ENCODE data around the gene CHRM1. TPM values are rescaled to one million over a fixed set of nuclear protein-coding genes. Genes with fewer than 3 reads are reported as not detected.
A peak's percentile ranks its signal among the peaks of the same experiment; 100 is the strongest.

The CHRM1 gene
- total RNA-seq, 1 donor from 2014 or later, result not detected

GRCh38 chr11:62908468-62909072 lies 12.6 kb downstream of the CHRM1 start:
- no peak for ATAC-seq
- DNase-seq (ENCODE audit: low spot score), result no peak

GRCh38 chr11:62905927-62906531 lies 15.1 kb downstream of the CHRM1 start:
- DNase-seq (ENCODE audit: low spot score) (peak; percentile 82), ATAC-seq (peak; percentile 97)

GRCh38 chr11:62905296-62905695 lies 15.9 kb downstream of the CHRM1 start:
- DNase-seq (ENCODE audit: low spot score), result no peak
- peak; percentile 52 for ATAC-seq

- no peak for DNase-seq (ENCODE audit: low spot score)
- ATAC-seq, result no peak
Observed at GRCh38 chr11:62902932-62903331, 18.2 kb downstream of the CHRM1 start.

DNA sequence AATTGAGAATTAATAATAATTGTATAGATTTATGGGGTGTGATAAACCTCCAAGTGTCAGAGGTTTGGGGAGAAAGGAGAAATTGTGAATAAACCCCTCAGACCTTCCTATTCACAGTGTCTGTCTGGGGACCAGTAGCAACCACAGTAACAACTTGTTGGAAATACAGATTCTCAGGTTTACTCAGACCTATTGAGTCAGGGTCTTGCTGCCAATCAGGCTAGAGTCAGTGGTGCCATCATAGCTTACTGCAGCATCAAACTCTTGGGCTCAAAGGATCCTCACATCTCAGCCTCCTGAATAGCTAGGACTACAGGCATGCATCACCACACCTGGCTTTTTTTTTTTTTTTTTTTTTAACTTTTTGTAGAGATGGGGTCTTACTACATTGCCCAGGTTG lies 23.1 kb downstream of the CHRM1 start:
- no peak for DNase-seq (ENCODE audit: low spot score)

DNA sequence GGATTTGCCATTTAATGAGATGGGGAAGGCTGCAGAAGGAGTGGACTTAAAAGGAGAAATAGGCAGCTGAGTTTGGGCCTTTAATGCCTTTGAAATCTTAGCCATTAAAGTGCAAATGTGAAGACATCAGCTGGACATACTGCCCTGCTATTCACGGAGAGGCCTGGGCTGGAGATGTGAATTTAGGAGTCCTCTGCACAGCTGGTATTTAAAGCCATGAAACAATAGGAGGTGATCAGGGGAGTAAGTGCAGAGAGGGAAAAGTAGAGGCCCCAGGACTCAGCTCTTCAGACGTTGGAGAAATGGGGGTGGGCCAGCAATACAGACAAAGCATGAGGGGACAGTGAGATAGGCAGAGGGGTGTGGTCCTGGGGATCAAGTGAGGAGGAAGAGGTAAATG lies 23.9 kb downstream of the CHRM1 start:
- ATAC-seq, result no peak
- no peak for DNase-seq (ENCODE audit: low spot score)

More for the DNA sequence above, 23.1 kb downstream of the CHRM1 start:
- no peak for ATAC-seq

- DNase-seq (ENCODE audit: low spot score) (no peak), ATAC-seq (no peak)
Observed at GRCh38 chr11:62896049-62896448, 25.1 kb downstream of the CHRM1 start.

- no peak for DNase-seq (ENCODE audit: low spot score)
- no peak for ATAC-seq
Observed at GRCh38 chr11:62895501-62895900, 25.7 kb downstream of the CHRM1 start.

DNA sequence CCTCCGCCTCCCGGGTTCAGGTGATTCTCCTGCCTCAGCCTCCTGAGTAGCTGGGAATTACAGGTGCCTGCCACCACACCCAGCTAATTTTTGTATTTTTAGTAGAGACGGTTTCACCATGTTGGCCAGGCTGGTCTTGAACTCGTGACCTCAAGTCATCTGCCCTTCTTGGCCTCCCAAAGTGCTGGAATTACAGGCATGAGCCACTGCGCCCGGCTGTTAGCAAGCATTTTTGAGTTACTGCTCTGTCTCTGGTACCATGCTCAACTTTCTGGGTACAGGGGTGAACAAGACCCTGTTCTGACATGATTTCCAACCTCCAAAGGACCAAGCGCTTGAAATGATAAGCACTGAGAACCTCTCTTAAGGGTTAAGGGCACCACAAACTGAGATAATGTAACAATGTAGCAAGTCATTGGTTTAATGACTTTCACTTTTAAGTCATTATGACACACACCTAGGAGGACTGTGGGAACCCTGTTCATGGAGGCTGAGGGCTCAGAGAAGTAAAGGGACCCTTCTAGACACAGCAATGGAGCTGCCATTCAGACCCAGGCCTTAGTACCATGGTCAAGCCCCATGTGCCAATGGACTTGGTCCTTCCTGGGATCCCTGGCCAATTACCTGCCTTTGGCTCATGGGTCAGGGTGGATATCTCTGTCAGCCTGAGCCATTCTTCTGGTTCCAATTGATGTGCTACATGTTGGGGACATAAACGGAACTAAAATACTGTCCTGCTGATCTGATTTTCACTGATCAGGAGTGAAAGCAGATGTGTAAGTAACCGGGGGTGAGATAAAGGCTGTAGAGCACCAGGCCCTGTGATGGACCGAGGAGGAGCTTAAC lies 28.9 kb downstream of the CHRM1 start:
- peak; percentile 20 for ATAC-seq

DNA sequence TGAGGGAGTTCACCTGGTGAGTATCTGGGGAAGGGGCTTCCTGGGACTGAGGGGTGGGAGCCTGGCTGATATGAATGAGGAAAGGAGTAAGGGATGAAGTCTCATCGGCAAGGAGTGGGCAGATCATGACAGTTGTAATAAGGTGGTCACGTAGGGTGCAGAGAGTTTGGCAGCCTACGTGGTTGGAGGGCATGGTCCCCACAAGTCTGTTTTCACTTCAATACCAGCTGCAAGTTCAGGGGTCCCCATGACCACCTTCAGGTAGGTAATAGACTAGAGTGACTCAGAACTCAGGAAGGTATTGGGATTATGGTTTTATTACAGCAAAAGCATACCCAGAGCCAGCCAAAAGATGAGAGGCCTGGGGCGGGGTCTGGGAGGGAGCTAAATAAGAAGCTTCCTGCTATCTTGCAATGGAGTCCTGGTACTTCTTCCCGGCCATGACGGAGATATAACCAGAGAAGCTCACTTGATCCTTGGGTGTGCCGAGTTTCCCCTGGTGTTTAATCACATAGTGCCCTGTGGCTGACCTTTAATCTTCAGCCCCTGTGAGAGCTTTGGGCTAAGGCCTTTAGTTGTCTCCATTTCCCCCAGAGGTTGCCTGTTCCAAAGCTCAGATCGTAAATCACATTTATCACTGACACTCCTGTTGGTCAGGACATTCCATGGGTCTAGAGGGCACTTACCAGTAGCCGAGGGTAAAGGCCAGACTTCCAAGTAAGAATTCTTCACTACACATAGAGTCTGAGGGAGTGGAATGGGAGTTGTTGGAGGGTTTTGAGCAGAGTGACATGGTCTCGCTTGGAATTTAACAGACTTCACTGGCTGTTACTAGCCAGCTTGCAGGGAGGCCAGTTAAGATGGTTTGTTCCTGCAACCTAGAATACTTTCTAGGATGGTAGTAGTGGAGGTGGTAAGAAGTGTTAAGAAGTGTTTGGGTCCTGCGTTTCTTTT lies 31.4 kb downstream of the CHRM1 start:
- DNase-seq (ENCODE audit: low spot score), result no peak
- ATAC-seq, result peak; percentile 50

More for the DNA sequence above, 28.9 kb downstream of the CHRM1 start:
- DNase-seq (ENCODE audit: low spot score), result no peak

- ATAC-seq (no peak), DNase-seq (ENCODE audit: low spot score) (no peak)
Observed at GRCh38 chr11:62889126-62889483, 32.1 kb downstream of the CHRM1 start.

DNA sequence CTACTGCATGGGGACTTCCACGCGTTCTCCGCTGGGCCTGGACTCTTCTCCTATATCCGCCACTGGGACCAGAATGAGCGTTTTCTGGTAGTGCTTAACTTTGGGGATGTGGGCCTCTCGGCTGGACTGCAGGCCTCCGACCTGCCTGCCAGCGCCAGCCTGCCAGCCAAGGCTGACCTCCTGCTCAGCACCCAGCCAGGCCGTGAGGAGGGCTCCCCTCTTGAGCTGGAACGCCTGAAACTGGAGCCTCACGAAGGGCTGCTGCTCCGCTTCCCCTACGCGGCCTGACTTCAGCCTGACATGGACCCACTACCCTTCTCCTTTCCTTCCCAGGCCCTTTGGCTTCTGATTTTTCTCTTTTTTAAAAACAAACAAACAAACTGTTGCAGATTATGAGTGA lies 32.8 kb downstream of the CHRM1 start:
- ATAC-seq (no peak), DNase-seq (ENCODE audit: low spot score) (no peak)

DNA sequence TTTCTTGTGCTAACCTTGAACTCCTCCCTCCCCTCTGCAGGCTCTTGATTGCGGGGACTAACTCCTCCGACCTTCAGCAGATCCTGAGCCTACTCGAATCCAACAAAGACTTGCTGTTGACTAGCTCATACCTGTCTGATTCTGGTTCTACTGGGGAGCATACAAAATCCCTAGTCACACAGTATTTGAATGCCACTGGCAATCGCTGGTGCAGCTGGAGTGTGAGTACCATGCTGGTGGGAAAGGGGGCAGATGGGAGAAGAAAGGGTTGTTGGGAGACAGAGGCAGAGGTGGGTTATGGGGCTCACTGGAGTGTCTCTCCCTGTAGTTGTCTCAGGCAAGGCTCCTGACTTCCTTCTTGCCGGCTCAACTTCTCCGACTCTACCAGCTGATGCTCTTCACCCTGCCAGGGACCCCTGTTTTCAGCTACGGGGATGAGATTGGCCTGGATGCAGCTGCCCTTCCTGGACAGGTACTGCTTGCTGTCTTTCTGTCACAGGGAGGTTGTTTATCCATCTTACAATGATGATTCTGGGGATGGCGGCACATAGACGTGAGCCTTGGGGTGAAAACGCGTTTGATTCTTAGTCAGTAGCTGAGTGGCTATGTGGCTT lies 35.9 kb downstream of the CHRM1 start:
- ATAC-seq (no peak), DNase-seq (ENCODE audit: low spot score) (no peak)

DNA sequence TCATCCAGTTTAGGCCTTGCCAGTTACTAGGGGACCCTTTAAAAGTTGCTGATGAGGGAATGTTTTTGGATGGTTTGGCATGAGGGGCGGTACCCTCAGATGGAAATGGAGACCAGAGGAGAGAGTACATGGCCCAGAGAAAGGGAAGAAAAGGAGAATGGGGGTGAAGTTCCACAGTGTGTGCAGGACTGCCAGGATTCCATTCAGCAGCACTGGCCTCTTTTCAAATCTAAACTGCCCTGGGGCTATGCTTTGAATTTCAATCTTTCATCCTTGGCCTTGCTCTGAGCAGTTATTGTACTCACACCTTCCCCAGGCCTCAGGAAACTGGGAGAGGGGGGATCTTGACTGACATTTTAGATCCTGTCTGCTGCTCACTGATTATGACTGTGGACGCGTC lies 37.5 kb downstream of the CHRM1 start:
- DNase-seq (ENCODE audit: low spot score) (no peak), ATAC-seq (no peak)

- ATAC-seq, result no peak
- DNase-seq (ENCODE audit: low spot score), result no peak
Observed at GRCh38 chr11:62882788-62883501, 38.2 kb downstream of the CHRM1 start.

DNA sequence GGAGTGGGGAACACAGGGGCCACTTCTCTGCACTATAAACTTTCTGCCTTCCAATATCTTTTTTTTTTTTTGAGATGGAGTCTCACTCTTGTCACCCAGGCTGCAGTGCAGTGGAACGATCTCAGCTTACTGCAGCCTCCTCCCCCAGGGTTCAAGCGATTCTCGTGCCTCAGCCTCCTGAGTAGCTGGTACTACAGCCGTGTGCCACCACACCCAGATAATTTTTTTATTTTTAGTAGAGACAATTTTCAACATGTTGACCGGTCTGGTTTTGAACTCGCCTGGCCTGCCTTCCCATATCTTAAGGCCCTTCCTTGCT lies 38.8 kb downstream of the CHRM1 start:
- DNase-seq (ENCODE audit: low spot score) (no peak), ATAC-seq (no peak)

GRCh38 chr11:62881579-62882430 lies 39.4 kb downstream of the CHRM1 start:
- no peak for ATAC-seq
- peak; percentile 77 for DNase-seq (ENCODE audit: low spot score)

- ATAC-seq, result peak; percentile 91
Observed at GRCh38 chr11:62880803-62881578, 40.2 kb downstream of the CHRM1 start, which contains the start of gene SLC3A2. Gene SLC3A2, plus strand, starts transcription at chr11:62880896. Its CDS starts 128 bp downstream, at chr11:62881024.

More at GRCh38 chr11:62880803-62881578, 40.2 kb downstream of the CHRM1 start, which contains the start of gene SLC3A2:
- DNase-seq (ENCODE audit: low spot score), result peak; percentile 91

Data from left lobe of liver (tissue), 2 donors.